Fibroblast of lung (primary cell): ENCODE measurements around the gene CDK13. TPM values are rescaled to one million over a fixed set of nuclear protein-coding genes. Genes with fewer than 3 reads are reported as not detected.

ENCODE experiments used
- DNase-seq, 2 donors: peaks; one replicate each; pipeline versions ENCODE4 v3.0.0 to v3.0.0-alpha.2; 2010; ENCODE audit warnings: low read depth in 2 of 2
- H2AFZ ChIP-seq: 2 replicates; pipeline ENCODE4 v1.5.1; 2012; ENCODE audit warnings: low read length, control low read depth, inconsistent platforms
- H3K27ac ChIP-seq: 2 replicates; pipeline ENCODE4 v1.5.1; 2011; ENCODE audit warnings: low read length, control low read depth; ENCODE audit not compliant: insufficient read depth
- H3K27me3 ChIP-seq: 2 replicates; pipeline ENCODE4 v1.5.1; 2011; ENCODE audit warnings: mild to moderate bottlenecking, low read length; ENCODE audit not compliant: control insufficient read depth, insufficient read depth
- H3K36me3 ChIP-seq: 2 replicates; pipeline ENCODE4 v1.5.1; 2011; ENCODE audit warnings: low read length; ENCODE audit not compliant: control insufficient read depth, insufficient read depth
- H3K4me1 ChIP-seq: 2 replicates; pipeline ENCODE4 v1.5.1; 2011; ENCODE audit warnings: low read length; ENCODE audit not compliant: control insufficient read depth, insufficient read depth; ENCODE audit errors: extremely low read depth
- H3K4me2 ChIP-seq: 2 replicates; pipeline ENCODE4 v1.5.1; 2011; ENCODE audit warnings: low read length, control low read depth; ENCODE audit not compliant: insufficient read depth; ENCODE audit errors: extremely low read depth
- H3K4me3 ChIP-seq, 4 experiments: fragments of 200-600 bp in 1 of 4; sonication (generic) in 1 of 4; replicated peaks in 1 of 4; 2 replicates each; pipeline ENCODE4 v1.5.1; 2011 to 2016; ENCODE audit warnings: low read length in 4 of 4, low read depth in 3 of 4, mild to moderate bottlenecking in 3 of 4, control low read depth in 2 of 4, inconsistent platforms in 1 of 4, mixed read lengths in 1 of 4; ENCODE audit not compliant: insufficient read depth in 1 of 4; ENCODE audit errors: control extremely low read depth in 1 of 4
- H3K79me2 ChIP-seq: 2 replicates; pipeline ENCODE4 v1.5.1; 2012; ENCODE audit warnings: mild to moderate bottlenecking, low read length, inconsistent platforms; ENCODE audit not compliant: control insufficient read depth, insufficient read depth
- H3K9ac ChIP-seq: 2 replicates; pipeline ENCODE4 v1.5.1; 2011; ENCODE audit warnings: mild to moderate bottlenecking, low read length, control low read depth; ENCODE audit not compliant: insufficient read depth
- H3K9me3 ChIP-seq: 2 replicates; pipeline ENCODE4 v1.5.1; 2012; ENCODE audit warnings: low read depth, low read length; ENCODE audit not compliant: control insufficient read depth, insufficient read depth
- H4K20me1 ChIP-seq: 2 replicates; pipeline ENCODE4 v1.5.1; 2011; ENCODE audit warnings: low read length; ENCODE audit not compliant: control insufficient read depth, insufficient read depth; ENCODE audit errors: extremely low read depth
- CTCF ChIP-seq, 2 donors: IDR thresholded peaks in 1 of 2; conservative IDR thresholded peaks in 1 of 2; 1 replicate in 1 of 2; 2 replicates in 1 of 2; pipeline ENCODE4 v1.5.1; 2011 to 2012; ENCODE audit warnings: low read length in 2 of 2, control low read depth in 1 of 2, inconsistent platforms in 1 of 2, low read depth in 1 of 2, mild to moderate bottlenecking in 1 of 2
- EZH2 ChIP-seq: IDR thresholded peaks from 2 replicates; pipeline ENCODE4 v1.5.1; 2012; ENCODE audit warnings: low read length, control low read depth, mild to moderate bottlenecking; ENCODE audit errors: missing control alignments
- polyA plus RNA-seq, 2 donors: library from polyadenylated mRNA; depleted of rRNA in 1 of 2; stranded (reverse) in 1 of 2; unstranded in 1 of 2; fragments of >200 nt; gene quantifications; 2 replicates each; pipeline ENCODE4 v1.2.1, GENCODE V29; 2011 to 2012; ENCODE audit warnings: missing spikeins in 1 of 2
- total RNA-seq: library from RNA; depleted of rRNA; stranded (reverse); fragments of >200 nt; gene quantifications from 2 replicates; pipeline ENCODE4 v1.2.1, GENCODE V29; 2014

The CDK13 gene
- total and polyA plus RNA-seq, 2 donors (not counting 1 experiment from before 2014, with no cell fraction given): 35.3 to 76.8 TPM

GRCh38 chr7:39934132-39934531 lies 15.9 kb upstream of the CDK13 start:
- Histone ChIP-seq H3K4me3 (no peak overlapping the region), H3K36me3 (no peaks in the 10 kb centered on the region), H2AFZ (no peak overlapping the region), H3K27ac (no peak overlapping the region), H3K4me1 (no peaks in the 10 kb centered on the region), H3K4me2 (no peak overlapping the region), H3K27me3 (no peaks in the 10 kb centered on the region), H4K20me1 (no peaks in the 10 kb centered on the region), H3K9me3 (no peaks in the 10 kb centered on the region), H3K79me2 (no peaks in the 10 kb centered on the region), H3K9ac (no peak overlapping the region)
- TF ChIP-seq EZH2 (no peak), CTCF (conservative IDR thresholded peaks at IDR 0.05 in 1 of 2, IDR thresholded peaks at IDR 0.05 in 1 of 2; ENCODE audit: low read depth in 1 of 2, low read length in 2 of 2) (no peak)
- no peak for DNase-seq

GRCh38 chr7:39936761-39937160 lies 13.3 kb upstream of the CDK13 start:
- H4K20me1 ChIP-seq: no peaks in the 10 kb centered on the region
- TF ChIP-seq EZH2 (no peak), CTCF (conservative IDR thresholded peaks at IDR 0.05 in 1 of 2, IDR thresholded peaks at IDR 0.05 in 1 of 2; ENCODE audit: low read depth in 1 of 2, low read length in 2 of 2) (no peak)

GRCh38 chr7:39937366-39938153 lies 12.5 kb upstream of the CDK13 start:
- Histone ChIP-seq H3K4me3 (no peak overlapping the region), H4K20me1 (no peaks in the 10 kb centered on the region), H2AFZ (no peak overlapping the region), H3K4me2 (no peak overlapping the region), H3K36me3 (no peaks in the 10 kb centered on the region), H3K9ac (no peak overlapping the region), H3K27ac (no peak overlapping the region), H3K4me1 (no peaks in the 10 kb centered on the region), H3K79me2 (no peaks in the 10 kb centered on the region), H3K27me3 (no peaks in the 10 kb centered on the region), H3K9me3 (no peaks in the 10 kb centered on the region)
- DNase-seq: no peak
- no peak for TF ChIP-seq CTCF (conservative IDR thresholded peaks at IDR 0.05 in 1 of 2, IDR thresholded peaks at IDR 0.05 in 1 of 2; ENCODE audit: low read depth in 1 of 2, low read length in 2 of 2)
- no peak for TF ChIP-seq EZH2

More at GRCh38 chr7:39936761-39937160, 13.3 kb upstream of the CDK13 start:
- H3K27me3 ChIP-seq: no peaks in the 10 kb centered on the region
- no peak overlapping the region for H3K9ac ChIP-seq
- H3K4me1 ChIP-seq: no peaks in the 10 kb centered on the region
- no peaks in the 10 kb centered on the region for H3K9me3 ChIP-seq
- no peaks in the 10 kb centered on the region for H3K36me3 ChIP-seq
- no peaks in the 10 kb centered on the region for H3K79me2 ChIP-seq
- no peak overlapping the region for H3K4me3 ChIP-seq
- no peak overlapping the region for H3K27ac ChIP-seq
- no peak for DNase-seq
- H3K4me2 ChIP-seq: no peak overlapping the region
- no peak overlapping the region for H2AFZ ChIP-seq
